Central memory CD8-positive, alpha-beta T cell (primary cell): ENCODE results near the gene RBKS.

Source experiments
- ATAC-seq: fragments of 150-1000 bp; cut with Tn5 transposase; replicated peaks from 2 replicates; pipeline ENCODE4 v1.10.0; 2022; ENCODE audit warnings: mild to moderate bottlenecking, moderate FRiP score, moderate number of reproducible peaks; ENCODE audit not compliant: poor library complexity, severe bottlenecking; ENCODE audit errors: extremely low read depth
- DNase-seq, 2 donors: peaks; one replicate each; pipeline ENCODE4 v3.0.0; 2021; ENCODE audit warnings: low spot score in 2 of 2
- H3K27ac Mint-ChIP-seq: one replicate; pipeline ENCODE4 v1.8.0; 2022; ENCODE audit warnings: low read depth, mild to moderate bottlenecking, moderate library complexity, mixed read lengths
- H3K27me3 Mint-ChIP-seq: one replicate; pipeline ENCODE4 v1.8.0; 2022; ENCODE audit warnings: mixed read lengths
- H3K36me3 Mint-ChIP-seq: one replicate; pipeline ENCODE4 v1.8.0; 2022; ENCODE audit warnings: mild to moderate bottlenecking, moderate library complexity, mixed read lengths; ENCODE audit not compliant: insufficient read depth
- H3K4me1 Mint-ChIP-seq: one replicate; pipeline ENCODE4 v1.8.0; 2022; ENCODE audit warnings: mixed read lengths
- H3K4me3 Mint-ChIP-seq: one replicate; pipeline ENCODE4 v1.8.0; 2022; ENCODE audit warnings: mild to moderate bottlenecking, moderate library complexity, mixed read lengths
- H3K9me3 Mint-ChIP-seq: one replicate; pipeline ENCODE4 v1.8.0; 2022; ENCODE audit warnings: mixed read lengths

The RBKS gene

DNA sequence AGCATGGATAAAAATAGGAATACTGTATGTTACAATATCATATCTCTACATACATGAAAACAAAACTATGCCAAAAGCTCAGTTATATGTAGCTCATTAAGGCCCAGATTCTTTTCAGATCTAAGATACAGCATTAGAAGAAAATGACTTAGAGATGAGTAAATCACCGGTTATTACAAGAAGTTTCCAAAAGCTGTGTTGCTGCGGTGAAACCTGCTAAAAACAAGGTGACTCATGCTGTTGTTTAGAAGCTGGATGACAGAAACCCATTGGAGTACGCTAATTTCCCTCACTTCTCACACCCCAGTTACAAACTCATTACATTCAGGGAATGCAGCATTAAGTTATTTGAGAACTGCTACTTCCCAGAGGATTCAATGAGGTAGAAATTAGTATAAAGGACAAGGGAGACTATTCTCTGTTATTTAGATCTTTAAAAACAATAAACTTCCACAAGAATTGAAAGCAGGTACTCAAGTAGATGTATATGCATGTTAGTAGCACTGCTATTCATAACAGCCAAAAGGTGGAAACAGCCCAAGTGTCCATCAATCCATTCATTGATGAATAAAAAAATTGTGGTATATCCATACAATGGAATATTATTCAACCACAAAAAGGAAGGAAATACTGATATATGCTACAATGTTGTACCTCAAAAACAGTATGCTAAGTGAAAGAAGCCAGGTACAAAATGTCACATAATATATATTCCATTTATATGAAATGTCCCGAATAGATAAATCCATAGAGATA lies 32.6 kb downstream of the RBKS start:
- Mint-ChIP-seq H3K36me3 (no peaks in the 10 kb centered on the region), H3K27me3 (no peaks in the 10 kb centered on the region), H3K4me1 (no peaks in the 10 kb centered on the region), H3K27ac (no peak overlapping the region), H3K4me3 (no peak overlapping the region), H3K9me3 (no peaks in the 10 kb centered on the region)
- ATAC-seq (no peak), DNase-seq (no peak)

DNA sequence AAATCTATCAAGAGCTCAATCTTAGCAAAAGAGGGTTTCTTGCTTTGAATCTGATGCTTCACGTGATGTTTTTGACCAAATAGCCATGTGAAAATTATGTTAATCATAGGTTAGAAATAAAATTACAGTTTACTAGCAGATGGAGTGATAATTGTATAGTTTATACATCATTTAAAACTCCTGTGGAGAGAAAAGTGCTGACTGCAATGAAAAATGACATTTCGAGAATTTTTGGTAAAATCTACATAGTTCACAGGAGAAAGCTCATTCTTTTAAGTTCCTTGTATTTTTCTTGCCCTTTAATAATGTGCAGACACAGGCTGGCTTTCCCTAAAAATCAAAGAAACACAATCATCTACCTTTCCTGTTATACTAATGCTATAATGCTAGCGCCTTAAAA lies 33.2 kb downstream of the RBKS start:
- H3K4me3 Mint-ChIP-seq, result no peak overlapping the region
- ATAC-seq, result no peak
- no peak overlapping the region for H3K27ac Mint-ChIP-seq
- H3K27me3 Mint-ChIP-seq, result no peaks in the 10 kb centered on the region
- no peaks in the 10 kb centered on the region for H3K9me3 Mint-ChIP-seq
- DNase-seq, result no peak
- no peaks in the 10 kb centered on the region for H3K4me1 Mint-ChIP-seq
- no peaks in the 10 kb centered on the region for H3K36me3 Mint-ChIP-seq

DNA sequence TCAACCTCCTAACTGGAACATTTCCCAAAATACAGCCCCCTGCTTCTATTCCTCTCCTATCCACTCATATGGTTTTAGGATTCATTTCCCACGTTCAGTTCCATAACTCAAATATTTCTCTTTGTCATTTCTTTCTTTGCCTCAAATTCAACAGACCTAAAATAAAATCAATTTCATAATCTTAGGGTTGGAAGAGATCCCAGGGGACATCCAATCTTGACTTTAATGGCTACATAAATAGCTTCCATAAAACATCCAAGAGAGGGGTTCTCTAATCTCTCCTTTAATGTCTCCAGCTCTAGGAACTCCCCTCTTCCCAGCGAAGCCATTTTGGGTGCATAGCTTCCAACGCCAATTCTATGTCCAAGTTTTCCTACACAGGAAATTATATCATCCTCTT lies 33.8 kb downstream of the RBKS start:
- no peak for ATAC-seq
- H3K27ac Mint-ChIP-seq, result no peak overlapping the region
- H3K4me1 Mint-ChIP-seq, result no peaks in the 10 kb centered on the region
- no peak overlapping the region for H3K4me3 Mint-ChIP-seq
- no peaks in the 10 kb centered on the region for H3K36me3 Mint-ChIP-seq
- no peaks in the 10 kb centered on the region for H3K9me3 Mint-ChIP-seq
- H3K27me3 Mint-ChIP-seq, result no peaks in the 10 kb centered on the region
- DNase-seq, result no peak

DNA sequence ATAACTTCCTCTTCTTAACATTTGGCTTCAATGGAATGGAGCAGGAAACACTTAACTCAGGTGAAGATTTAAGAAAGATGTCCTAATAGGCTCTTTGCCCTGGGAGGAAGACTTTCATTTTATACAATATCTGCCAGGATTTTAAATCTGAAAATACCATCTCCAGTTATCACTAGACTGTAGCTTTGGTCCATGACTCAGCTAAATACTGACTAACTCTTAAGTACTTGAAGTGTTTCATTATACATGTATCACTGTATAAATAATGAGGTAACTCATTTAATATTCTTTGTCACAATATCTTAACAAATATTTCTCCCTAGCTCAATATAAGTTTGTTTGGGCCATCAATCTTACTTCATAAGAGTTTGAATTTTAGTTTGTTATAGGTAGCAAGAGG lies 34.7 kb downstream of the RBKS start:
- Mint-ChIP-seq H3K9me3 (no peaks in the 10 kb centered on the region), H3K27ac (no peak overlapping the region), H3K4me3 (no peak overlapping the region), H3K4me1 (no peaks in the 10 kb centered on the region), H3K36me3 (no peaks in the 10 kb centered on the region), H3K27me3 (no peaks in the 10 kb centered on the region)
- DNase-seq (no peak), ATAC-seq (no peak)

DNA sequence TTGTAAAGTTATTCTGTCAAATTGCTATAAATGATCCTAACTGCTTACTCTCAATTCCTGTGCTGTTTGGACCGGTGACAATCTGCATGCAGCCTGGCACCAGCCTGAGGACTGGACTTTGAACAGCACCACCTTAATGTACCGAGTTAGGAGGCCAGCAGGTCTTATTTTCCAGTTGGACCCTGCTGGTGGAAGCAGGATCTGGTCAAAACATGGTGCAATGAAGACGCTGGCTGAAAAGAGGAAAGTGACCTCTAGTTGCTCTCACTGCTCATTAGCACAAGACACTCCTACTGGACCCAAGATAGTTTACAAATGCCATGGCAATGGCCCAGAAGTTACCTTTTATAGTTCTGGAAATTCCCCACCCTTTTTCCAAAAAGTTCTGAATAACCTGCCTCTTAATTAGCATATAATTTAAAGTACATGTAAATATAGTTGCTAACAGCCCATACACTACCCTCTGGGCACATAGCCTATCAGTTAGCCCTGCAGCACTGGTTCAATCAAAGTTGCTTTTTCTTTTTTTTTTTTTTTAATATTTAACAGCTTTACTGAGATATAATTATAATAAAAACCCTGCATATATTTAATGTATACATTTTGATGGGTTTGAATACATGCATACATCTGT lies 35.8 kb downstream of the RBKS start:
- Mint-ChIP-seq H3K4me1 (no peaks in the 10 kb centered on the region), H3K27me3 (no peaks in the 10 kb centered on the region), H3K36me3 (no peaks in the 10 kb centered on the region), H3K4me3 (no peak overlapping the region), H3K27ac (no peak overlapping the region), H3K9me3 (no peaks in the 10 kb centered on the region)
- DNase-seq, result no peak
- ATAC-seq, result no peak

DNA sequence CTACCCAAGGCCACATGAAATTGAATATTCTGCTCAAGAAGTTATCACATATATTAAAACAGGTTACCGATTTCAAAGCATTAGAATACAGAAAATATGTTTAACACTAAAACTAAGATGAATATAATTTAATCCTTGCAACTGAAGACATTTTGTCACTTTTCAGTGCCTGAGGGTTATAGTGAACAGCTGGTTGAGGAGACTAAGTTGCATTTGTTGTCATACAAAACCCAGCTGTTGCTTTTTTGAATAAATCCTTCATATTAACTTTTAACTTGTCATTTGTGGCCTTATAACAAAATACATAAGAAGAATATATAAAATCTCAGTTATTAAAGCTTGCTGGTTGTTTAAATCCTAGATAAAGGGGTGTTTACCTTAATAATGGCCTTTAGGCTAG lies 37.5 kb downstream of the RBKS start:
- H3K36me3 Mint-ChIP-seq, result no peaks in the 10 kb centered on the region
- no peak for DNase-seq
- H3K9me3 Mint-ChIP-seq, result no peaks in the 10 kb centered on the region
- no peak for ATAC-seq
- H3K27me3 Mint-ChIP-seq, result no peaks in the 10 kb centered on the region
- H3K4me3 Mint-ChIP-seq, result no peak overlapping the region
- H3K27ac Mint-ChIP-seq, result no peak overlapping the region
- no peaks in the 10 kb centered on the region for H3K4me1 Mint-ChIP-seq

DNA sequence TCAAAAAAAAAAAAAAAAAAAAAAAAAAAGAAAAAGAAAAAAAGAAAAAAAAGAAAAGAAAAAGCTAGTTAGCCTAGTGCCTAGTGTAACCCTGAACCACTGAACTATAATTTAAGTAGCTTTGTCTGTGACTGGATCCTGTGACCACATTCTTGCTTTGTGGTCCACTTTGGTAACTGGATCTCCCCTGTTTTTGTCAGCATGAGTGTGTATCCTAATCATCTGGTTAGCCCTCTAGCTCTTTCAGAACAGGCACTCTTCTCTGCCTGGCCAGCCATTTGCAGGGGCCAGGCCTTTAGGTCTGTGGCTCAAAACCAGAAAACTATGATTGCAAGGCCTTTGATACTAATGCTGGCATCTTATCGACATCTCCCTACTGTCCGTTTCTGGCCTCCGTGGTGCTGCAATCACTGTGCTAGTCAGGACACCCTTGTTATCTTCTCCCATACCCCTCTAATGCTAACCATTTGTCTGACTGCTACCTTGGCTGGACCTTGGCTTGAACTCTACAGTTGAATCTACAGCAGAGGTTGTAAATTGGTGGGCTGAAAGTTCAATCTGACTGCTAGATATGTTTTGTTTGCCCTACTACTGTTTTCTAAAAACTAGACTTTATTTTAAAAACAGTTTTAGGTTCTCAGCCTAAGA lies 40.5 kb downstream of the RBKS start:
- no peak overlapping the region for H3K27ac Mint-ChIP-seq

DNA sequence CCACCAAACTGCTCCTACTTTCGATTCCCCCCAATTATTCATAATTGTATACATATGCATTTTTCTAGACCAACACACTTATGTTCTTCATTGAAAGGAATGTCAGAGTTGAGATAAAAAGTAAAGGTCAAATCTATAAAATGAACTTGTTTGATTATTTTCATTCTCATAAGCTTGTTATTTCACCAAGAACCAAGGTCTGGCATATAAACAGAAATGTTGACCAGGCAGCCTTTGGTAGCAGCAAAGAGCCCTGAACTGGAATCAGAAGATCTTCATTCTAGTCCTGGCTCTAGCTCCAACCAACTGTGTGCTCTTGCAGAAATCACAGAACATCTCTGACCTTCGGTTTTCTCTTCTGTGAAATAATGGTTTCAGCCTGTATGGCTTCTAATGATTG lies 42.9 kb downstream of the RBKS start:
- DNase-seq, result no peak
- H3K4me3 Mint-ChIP-seq, result no peak overlapping the region
- no peaks in the 10 kb centered on the region for H3K27me3 Mint-ChIP-seq
- H3K27ac Mint-ChIP-seq, result no peak overlapping the region
- ATAC-seq, result no peak
- H3K4me1 Mint-ChIP-seq, result no peaks in the 10 kb centered on the region
- H3K9me3 Mint-ChIP-seq, result no peaks in the 10 kb centered on the region
- no peaks in the 10 kb centered on the region for H3K36me3 Mint-ChIP-seq

More for the DNA sequence above, 40.5 kb downstream of the RBKS start:
- Mint-ChIP-seq H3K4me3 (no peak overlapping the region), H3K9me3 (no peaks in the 10 kb centered on the region), H3K36me3 (no peaks in the 10 kb centered on the region), H3K4me1 (no peaks in the 10 kb centered on the region), H3K27me3 (no peaks in the 10 kb centered on the region)
- DNase-seq, result no peak
- ATAC-seq, result no peak

DNA sequence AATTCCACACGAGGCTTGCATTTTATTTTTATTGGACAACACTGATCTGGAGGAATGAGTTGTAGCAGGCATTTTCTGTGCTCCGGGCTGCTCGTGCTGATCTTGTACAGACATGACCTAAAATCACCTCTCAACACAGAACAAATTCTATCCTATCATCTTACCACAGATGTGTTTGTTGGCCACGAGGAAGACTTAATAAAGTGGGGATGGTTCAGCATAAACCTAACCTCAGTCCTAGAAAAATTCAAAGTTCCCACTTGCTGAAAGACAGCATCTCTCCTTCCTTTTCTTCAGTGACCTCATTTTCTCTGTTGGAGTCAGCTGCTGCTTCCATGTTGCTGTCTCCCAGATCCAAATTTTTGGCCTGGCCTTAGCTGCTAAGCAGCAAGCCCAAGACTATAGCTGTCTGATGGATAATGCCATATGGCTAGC lies 45.3 kb downstream of the RBKS start:
- no peaks in the 10 kb centered on the region for H3K9me3 Mint-ChIP-seq
- no peaks in the 10 kb centered on the region for H3K27me3 Mint-ChIP-seq

DNA sequence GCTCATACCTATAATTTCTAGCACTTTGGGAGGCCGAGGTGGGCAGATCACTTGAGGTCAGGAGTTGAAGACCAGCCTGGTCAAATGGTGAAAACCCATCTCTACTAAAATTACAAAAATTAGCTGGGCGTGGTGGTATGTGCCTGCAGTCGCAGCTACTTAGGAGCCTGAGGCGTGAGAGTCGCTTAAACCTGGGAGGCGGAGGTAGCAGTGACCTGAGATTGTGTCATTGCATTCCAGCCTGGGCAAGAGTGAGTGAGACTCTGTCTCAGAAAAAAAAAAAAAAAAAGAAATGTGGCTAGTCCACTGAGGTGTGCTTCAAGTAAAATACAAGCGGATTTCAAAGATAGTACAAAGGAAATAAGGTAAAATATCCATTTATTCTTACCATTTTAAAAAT lies 46.2 kb downstream of the RBKS start:
- H3K27me3 Mint-ChIP-seq, result no peaks in the 10 kb centered on the region
- H3K9me3 Mint-ChIP-seq, result no peaks in the 10 kb centered on the region
- no peak overlapping the region for H3K4me3 Mint-ChIP-seq
- peaks cover 2% of the 10 kb centered on the region for H3K36me3 Mint-ChIP-seq
- DNase-seq (no peak), ATAC-seq (no peak)
- no peak overlapping the region for H3K27ac Mint-ChIP-seq
- no peaks in the 10 kb centered on the region for H3K4me1 Mint-ChIP-seq

More for the DNA sequence above, 45.3 kb downstream of the RBKS start:
- Mint-ChIP-seq H3K36me3 (peaks cover 2% of the 10 kb centered on the region), H3K27ac (no peak overlapping the region), H3K4me3 (no peak overlapping the region), H3K4me1 (no peaks in the 10 kb centered on the region)
- ATAC-seq (no peak), DNase-seq (no peak)

DNA sequence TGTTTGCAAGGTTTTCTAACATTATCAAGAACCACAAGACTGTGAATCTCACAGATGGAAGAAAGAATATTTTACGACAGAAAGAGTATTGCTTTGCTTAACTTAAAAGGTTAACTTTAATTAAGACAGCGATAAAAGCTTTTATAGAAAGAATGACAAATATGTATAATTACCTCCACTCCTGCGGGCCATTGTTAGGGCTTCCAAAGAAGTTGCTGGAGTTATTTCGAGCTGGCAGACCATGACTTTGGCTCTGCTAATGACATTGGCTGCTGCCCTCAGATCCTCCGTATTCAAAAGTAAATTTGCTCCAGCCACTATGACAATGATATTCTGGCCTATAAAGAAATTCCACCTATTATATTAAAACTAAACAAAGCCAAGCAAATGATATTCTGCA lies 47.3 kb downstream of the RBKS start:
- no peak for DNase-seq
- H3K4me1 Mint-ChIP-seq, result no peaks in the 10 kb centered on the region
- peaks cover 2% of the 10 kb centered on the region for H3K36me3 Mint-ChIP-seq
- H3K27ac Mint-ChIP-seq, result no peak overlapping the region
- H3K9me3 Mint-ChIP-seq, result no peaks in the 10 kb centered on the region
- H3K4me3 Mint-ChIP-seq, result no peak overlapping the region
- ATAC-seq, result no peak
- no peaks in the 10 kb centered on the region for H3K27me3 Mint-ChIP-seq

DNA sequence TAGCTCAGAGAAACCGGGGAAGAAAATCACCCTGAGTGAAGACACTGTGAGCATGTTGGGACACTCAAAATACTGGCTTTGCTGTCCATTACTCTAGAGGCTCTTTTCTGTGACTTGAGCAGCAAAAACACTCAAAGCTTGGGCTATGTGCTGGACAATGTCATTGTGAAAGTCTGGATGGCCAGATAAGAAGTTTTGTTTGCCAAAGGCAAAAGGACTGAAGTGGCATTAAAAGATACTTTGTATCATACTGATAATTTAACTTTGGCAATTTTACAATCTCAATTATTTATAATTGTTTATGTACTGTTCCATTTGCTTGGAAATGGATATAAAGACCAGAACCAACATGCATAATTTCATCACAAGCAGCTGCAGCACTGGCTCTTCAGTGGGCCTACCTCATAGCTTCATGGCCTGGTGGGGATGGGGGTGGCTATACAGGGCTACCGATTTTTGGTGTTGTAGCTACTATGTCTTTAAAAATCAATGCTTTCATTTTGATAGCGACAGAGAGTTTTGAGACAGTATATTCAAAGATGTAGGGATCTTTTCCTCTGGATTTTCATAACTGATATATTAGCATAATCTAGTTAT lies 51.1 kb downstream of the RBKS start:
- no peak for ATAC-seq
- DNase-seq, result no peak
- Mint-ChIP-seq H3K27ac (no peak overlapping the region), H3K36me3 (peaks cover 2% of the 10 kb centered on the region), H3K27me3 (no peaks in the 10 kb centered on the region), H3K4me3 (no peak overlapping the region), H3K4me1 (no peaks in the 10 kb centered on the region), H3K9me3 (no peaks in the 10 kb centered on the region)

DNA sequence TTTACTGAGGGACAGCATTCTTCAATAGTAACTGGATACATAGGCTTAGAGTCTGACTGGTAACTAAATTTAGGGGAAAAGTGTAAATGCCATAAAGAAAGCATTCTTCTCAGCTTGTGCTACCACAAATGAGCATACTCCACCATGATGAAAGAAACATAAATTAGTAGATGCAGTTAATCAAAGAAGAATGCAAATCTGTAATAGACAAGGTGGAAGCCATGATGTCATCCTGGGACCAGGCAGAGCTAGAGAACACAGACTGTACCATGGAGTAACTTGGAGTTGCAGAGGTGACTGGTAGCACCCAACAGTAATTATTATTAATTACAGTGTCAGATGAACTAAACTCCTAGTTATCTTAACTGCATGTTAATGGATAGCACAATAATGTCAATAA lies 51.7 kb downstream of the RBKS start:
- Mint-ChIP-seq H3K27me3 (no peaks in the 10 kb centered on the region), H3K9me3 (no peaks in the 10 kb centered on the region), H3K4me1 (no peaks in the 10 kb centered on the region), H3K4me3 (no peak overlapping the region), H3K36me3 (peaks cover 2% of the 10 kb centered on the region), H3K27ac (no peak overlapping the region)
- ATAC-seq (no peak), DNase-seq (no peak)
